Fibroblast of skin of right quadriceps (primary cell): Measurements from ENCODE around the gene RGCC.

Experiments
- DNase-seq: peaks from one replicate; pipeline ENCODE4 v3.0.0-alpha.2; 2013

The RGCC gene

DNA sequence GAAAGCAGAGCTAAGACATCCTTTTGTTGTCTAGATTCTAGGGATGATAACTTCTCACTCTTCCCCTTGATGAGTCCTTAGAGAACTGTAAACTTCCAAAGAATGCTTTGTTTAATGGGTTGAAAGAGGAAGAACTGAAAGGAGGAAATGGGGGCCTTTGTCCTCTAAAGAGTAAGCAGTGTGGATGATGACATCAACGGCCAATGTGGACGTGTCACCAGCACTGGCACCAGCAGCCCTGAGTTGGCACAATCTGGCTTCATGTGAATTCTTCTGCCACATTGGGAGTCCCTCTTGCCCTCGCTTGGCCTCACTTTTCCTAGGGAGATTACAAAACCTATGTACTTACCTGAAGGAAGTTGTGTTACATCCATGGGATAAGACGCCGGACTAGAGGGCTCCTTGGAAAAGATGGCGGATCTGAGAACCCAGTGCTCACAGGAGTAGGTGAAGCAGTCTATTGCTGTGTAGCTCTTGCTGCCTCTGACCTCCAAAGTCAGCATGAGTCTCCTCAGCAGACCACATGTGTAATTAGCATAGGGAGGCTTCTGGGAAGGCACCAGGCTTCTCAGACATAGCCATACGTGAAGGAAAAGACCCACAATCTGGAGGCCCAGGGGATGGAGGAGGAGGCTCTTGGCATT, 62.8 kb downstream of the RGCC start:
- DNase-seq = peak; percentile 21
